SK-N-MC (cell line): ENCODE measurements around the gene DDC.
"Not testable (repeated sequence)": the region's sequence is repeated elsewhere in the genome, so short reads cannot be mapped to it uniquely, and the experiment has no call there.

Experiments
- EZH2 ChIP-seq: fragments of 200-600 bp; sonication (generic); IDR thresholded peaks from one replicate; pipeline ENCODE4 v1.6.1; 2017; ENCODE audit warnings: antibody characterized with exemption
- POLR2AphosphoS5 ChIP-seq: IDR thresholded peaks from 2 replicates; pipeline ENCODE4 v1.6.1; 2012; ENCODE audit warnings: mild to moderate bottlenecking, low read depth, low read length, borderline replicate concordance

DNA sequence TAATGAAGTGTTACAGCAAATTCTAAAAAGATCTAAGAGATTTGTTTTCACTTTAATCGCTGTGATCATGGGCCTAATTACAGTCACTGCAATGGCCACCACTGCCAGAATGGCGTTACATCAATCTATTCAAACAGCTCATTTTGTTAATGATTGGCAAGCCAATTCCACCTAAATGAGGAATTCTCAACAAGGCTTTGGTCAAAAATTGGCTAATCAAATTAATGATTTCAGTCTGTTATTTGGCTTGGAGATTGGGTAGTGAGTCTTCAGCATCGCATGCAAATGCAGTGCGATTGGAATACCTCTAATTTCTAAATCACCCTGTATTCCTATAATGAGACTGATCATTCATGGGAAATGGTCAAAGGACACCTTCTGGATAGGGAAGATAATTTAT is 17.1 kb upstream of the DDC start:
- not testable (repeated sequence) for TF ChIP-seq POLR2AphosphoS5, EZH2
